Stimulated activated CD8-positive, alpha-beta memory T cell treated with anti-CD3 and anti-CD28 coated beads, Interleukin-15, amount 100 ng/mL, for 1 hour (primary cell): Measurements from ENCODE around the gene PKDREJ.
"Not testable (repeated sequence)": the region's sequence is repeated elsewhere in the genome, so short reads cannot be mapped to it uniquely, and the experiment has no call there.

Experiments
- DNase-seq: peaks from one replicate; pipeline ENCODE4 v3.0.0-alpha.2; 2020; ENCODE audit warnings: low read depth

The PKDREJ gene

DNA sequence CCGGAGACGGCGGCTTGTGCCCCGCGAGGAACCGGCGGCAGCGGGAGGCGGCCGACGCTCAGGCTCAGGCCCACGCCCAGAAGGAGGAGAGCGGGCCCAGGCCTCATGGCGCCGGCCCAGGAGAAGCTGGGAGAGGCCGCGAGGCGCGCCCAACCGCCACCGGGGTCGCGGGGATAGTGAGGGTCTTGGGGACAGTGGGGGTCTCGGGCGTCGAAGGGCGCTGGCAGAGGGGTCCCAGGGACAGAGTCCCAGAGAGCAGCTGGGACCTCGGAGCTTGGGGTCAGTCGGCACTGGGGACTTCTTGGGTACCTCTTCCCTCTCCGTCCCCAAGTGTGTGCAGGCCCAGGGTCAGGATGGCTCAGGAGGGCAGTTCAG lies at the start of gene PKDREJ:
TSS of gene PKDREJ (minus strand) at position 128 of the 375 bp plus-strand sequence. CDS start at position 107, 21 bp downstream.
- no peak for DNase-seq

GRCh38 chr22:46312848-46313247 lies 49.7 kb upstream of the PKDREJ start:
- not testable (repeated sequence) for DNase-seq

DNA sequence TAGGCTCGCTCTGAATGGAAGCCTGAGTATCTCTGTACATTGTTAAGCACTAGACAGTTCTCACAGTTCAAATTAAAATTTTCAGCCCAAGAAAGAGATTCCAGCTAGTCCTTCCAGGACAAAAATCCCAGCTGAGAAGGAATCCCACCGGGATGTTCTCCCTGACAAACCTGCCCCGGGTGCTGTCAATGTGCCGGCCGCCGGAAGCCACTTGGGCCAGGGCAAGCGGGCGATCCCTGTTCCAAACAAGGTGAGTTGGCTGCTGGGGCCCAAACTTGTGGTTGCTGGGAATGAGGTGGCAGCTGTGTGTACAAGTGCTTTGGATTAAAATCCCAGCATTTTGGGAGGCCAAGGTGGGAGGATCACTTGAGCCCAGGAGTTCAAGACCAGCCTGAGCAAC lies 48.9 kb upstream of the PKDREJ start:
- DNase-seq: no peak

DNA sequence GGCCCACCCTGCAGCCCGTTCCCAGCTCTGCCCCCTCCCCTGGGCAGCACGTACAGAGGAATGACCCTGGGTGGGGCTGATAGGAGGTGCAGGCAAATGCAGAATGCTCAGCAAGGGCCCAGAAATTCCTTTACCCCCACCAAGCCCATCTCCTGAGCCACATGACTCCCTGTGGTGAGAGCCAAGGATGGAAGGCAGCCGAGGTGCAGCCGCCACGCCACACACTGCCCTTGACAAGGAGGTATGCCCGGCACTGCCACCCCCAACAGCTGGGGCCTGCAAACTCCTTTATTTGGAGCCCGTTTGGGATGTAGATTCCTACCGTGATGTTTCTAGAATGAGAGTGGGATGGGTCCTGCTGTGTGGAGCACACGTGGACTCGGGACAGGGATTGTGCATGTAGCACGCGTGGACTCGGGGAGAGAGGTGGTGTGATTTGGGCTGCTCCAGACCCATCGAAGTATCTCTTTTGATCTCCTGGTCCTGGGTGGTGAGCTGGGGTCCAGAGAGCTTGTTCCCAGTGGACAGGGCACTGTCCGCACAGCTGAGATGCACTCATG lies 46.5 kb upstream of the PKDREJ start:
- no peak for DNase-seq

GRCh38 chr22:46308283-46308988 lies 45.3 kb upstream of the PKDREJ start:
- no peak for DNase-seq

- no peak for DNase-seq
Measured at GRCh38 chr22:46303347-46303965, 40.3 kb upstream of the PKDREJ start.

DNA sequence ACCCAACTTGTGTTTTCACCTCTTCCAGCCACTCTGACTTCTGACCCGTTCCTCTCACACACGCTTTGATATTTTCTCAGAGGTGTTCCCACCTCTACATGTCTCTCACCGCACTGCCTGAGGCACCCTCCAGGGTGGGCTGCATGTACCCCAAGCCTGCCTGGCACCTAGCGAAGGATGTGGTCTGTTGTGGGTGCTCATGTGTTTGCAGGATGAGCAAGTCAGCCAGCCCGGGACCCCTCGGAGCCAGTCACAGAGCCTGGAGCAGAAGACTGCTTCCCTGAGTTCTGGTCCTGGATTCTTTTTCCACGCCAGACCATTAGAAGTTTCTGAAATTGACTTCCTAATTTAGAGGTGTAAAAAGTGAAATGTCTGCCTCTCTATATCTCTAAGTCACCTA lies 37.3 kb upstream of the PKDREJ start:
- no peak for DNase-seq

DNA sequence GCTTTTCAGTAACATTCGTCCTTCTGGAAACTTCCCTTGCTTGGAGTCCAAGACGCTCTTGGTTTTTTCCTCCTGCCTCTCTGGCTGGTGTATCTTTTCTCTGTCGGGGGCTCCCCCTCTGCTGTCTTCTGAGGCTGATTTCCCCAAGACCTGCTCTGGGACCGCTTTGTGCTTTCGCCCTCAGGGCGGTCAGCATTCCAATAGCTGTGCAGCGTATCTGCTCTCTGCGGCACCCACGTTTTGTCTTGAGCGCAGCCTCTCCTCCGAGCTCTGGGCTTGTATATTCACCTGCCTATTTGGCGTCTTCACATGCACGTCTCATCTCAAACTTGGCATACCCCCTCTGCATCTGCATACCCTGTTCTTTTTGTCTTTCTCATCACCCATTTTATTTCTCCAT lies 36.0 kb upstream of the PKDREJ start:
- DNase-seq: no peak

DNA sequence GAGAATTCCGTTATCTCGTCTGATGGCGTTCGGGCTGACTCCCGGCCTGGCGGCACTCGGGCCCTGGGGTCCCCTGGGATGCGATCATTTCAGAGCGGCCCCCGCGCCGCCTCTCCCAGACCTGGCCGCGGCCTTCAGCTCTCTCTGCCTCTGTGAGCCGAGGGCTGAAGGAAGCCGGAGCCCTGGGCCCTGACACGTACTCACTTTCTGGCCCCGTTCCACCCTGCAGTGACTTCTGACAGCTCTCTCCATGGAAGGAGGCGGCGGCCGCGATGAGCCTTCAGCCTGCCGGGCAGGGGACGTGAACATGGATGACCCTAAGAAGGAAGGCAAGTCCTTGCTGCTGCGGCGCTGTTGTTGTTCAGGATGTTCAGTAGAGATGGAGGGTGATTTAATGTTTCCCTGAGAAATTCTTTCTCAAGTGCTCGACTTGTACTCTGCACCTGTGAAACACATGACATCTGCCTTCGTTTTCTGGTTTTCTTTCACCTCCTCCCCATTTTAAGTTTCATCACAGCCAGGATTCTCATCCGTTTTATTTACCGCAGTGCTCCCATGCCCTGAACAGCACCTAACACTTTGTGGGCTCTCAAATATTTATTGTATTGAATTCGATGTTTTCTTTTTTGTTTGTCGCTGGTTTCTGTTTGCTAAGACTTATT lies 34.1 kb upstream of the PKDREJ start:
- DNase-seq: no peak

DNA sequence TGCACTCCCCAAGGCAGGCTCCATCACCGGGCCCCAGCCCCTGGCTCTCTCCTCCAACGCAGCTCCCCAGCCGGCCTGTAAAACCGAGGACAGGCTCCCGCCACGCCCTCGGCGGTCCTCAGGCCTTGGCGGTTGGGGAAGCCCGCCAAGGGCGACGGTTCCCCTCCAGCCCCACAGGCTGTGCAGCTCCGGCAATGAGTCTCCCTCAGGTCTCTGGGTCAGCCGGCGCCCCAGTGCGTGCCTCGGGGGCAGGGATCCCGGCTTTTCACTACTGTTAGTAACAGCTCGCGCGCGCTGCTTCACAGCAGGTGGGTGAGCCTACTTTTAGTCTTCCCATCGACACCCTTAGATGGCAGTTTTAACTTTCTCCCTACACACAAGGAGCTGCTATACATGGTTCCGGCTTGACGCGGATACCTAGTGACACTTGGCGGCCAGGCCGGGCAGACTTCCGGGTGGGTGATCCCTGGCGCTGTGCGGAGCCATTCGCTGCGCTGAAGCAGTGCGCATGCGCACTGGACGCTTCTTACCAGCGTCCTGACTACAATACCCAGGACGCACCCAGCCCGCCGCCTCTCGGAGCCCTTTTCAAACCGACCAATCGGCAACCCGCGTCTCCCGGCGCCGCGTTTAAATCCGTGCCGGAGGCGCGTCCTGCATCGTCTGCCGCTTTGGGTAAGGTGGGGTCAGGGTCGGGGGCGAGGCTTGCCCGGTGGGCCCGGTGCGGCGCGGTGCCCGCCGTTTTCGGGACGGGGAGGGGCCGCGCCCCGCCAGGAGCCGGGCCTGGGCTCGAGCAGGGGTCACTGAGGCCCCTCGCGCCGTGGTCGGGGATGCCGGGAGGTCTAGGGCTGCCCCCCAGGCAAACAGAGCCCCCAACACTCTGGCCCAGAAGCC lies 33.4 kb upstream of the PKDREJ start, which contains the start of gene GTSE1:
TSS of gene GTSE1 (plus strand) at position 614 of the 894 bp plus-strand sequence. CDS start 531 bp downstream, outside the sequence.
- DNase-seq: peak; percentile 87

DNA sequence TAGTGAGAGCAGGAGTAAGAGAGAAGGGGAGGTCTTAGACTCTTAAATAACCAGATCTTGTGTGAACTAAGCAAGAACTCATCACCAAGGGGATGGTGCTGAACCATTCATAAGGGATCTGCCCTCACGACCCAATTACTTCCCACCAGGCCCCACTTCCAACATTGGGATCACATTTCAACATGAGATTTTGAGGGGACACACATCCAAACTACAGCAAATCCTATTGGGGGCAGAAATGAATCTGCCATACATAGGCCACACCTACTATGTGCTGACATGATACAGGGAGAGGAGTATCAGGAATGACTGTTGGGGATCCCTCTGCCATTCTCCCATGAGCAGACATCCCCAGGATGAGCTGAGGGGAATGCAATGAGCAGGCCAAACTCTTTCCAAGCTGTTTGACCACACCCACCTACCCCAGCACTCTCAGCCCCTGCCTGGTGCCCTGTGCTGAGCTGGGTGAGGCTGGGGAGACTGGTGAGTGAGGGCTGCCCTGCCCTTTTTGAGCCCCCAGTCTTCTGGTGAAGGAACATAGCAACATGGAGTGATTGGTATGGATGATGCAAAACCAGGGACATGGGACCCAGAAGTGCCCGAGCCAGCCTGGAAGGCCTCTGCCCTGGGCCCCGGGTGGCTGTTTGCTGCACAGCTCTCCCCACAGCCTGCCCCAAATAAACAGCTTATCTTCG lies 32.3 kb upstream of the PKDREJ start:
- DNase-seq: no peak

GRCh38 chr22:46294784-46295183 lies 31.6 kb upstream of the PKDREJ start:
- DNase-seq: no peak

DNA sequence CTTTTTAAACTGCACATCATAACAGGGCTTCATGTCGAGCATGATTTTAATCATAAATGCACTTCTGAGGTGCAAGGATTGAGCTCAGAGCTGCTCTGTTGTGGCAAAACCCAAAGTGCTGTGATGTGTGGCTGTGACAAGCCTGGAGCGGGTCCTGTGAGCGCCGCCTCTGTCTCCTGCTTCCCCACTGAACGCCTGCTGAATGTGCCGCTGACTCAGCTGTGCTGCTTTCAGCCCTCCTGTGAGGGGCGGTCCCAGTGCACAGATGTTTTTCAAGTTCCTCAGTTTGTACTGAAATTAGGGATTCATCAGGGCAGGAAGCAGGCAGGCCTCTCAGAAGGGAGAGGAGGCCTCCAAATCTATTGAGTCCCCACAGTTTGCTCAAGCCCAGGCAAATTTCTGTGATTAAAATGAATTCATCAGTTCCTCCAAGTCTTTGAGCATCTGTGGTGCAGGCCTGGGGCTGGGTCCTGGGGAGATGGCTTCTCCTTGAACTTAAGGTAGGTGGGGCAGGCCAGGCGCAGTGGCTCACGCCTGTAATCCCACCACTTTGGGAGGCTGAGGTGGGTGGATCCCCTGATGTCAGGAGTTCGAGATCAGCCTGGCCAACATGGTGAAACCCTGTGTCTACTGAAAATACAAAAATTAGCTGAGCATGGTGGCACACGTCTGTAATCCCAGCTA lies 30.6 kb upstream of the PKDREJ start:
- no peak for DNase-seq

DNA sequence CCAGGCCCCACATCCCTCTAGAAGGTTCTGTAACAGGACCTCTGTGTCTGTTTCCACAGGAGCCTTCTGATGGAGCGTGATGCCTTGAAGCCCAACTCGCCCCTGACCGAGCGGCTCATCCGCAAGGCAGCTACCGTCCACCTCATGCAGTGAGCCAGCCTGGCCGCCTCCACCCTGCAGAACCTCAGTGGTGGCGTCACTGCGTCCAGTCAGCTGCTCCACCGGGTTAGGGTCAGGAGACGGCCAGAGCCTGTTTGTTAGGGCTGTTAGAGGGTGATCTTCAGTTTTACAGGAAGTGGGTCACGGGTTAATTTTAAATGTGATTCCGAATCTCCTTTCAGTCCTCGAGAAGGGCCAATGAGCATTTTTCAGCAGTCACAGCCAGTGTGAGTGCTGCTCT lies 29.6 kb upstream of the PKDREJ start:
- DNase-seq: no peak

DNA sequence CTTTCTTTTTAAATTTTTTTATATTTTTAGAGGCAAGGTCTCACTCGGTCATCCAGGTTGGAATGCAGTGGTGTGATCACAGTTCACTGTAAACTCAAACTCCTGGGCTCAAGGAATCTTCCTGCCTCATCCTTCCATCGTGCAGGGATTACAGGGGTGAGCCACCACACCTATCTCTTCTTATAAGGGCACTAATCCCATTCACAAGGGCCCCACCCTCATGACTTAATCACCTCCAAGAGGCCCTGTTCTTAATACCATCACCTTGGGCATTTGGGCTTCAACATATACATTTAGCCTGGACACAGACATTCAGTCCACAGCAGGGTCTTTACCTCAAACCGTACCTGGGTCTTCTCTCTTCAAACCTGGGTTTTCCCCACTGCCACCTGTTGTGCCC lies 29.0 kb upstream of the PKDREJ start:
- DNase-seq: no peak

GRCh38 chr22:46290843-46291785 lies 28.0 kb upstream of the PKDREJ start:
- no peak for DNase-seq

DNA sequence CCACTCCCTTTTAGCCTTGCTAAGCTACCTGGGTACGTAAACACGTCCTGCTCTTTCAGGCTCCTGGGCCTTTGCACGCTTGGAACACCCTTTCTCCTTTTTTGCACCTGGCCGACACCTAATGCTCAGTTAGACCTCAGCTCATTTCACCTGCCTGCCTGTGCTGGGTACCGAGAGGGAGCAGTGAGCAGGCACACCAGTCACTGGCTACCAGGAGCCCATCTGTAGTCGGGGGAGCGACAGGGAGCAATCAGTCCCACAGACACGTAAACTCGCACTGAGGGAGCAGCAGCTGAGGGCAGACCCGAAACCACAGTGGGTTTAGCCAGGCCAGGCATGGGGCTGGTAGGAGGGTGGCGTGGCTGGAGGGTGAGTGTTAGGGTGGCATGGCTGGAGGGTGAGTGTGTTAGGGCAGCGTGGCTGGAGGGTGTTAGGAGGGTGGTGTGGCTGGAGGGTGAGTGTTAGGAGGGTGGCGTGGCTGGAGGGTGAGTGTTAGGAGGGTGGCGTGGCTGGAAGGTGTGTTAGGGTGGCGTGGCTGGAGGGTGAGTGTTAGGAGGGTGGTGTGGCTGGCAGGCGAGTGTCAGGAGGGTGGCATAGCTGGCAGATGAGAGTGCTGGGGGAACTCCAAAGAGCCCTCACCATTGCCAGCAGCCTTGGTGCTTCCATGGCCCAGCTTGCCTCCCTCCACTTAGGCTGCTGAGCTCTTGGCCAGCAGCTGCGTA lies 27.1 kb upstream of the PKDREJ start:
- no peak for DNase-seq

DNA sequence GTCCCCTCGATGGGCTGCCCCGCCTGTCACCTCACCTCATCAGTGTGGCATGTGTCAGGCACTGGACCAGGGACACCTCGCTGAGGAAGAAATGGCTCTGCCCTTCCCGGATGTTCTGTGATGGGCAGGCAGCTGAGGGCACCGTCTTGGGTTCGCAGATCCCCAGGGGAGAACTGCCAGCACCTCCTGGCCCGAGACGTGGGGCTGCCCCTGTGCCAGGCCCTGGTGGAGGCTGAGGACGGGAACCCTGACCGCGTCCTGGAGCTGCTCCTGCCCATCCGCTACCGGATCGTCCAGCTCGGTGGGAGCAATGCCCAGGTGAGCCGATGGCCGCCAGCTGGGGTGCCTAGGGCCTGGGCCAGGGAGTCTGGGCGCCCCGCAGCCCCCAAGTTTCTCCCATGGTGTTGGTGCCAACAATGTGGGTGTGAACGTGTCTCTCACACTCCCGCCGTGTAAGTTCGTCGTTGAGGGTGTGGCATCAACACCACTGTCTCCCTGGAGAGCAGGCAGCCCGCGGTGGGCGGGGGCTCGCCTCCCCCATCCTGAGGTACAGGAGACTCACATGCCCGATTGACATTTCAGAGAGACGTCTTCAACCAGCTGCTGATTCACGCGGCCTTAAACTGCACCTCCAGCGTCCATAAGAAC lies 26.2 kb upstream of the PKDREJ start:
- DNase-seq: no peak
